IMR-90 (cell line): ENCODE measurements around the gene GFY. TPM values are rescaled to one million over a fixed set of nuclear protein-coding genes. Genes with fewer than 3 reads are reported as not detected.

Source experiments
- ATAC-seq: fragments of 200-7000 bp; cut with Tn5 transposase; 2 replicates; pipeline ENCODE4 v1.9.1; 2020; ENCODE audit warnings: low read depth, mild to moderate bottlenecking, moderate library complexity
- BruUV-seq: library from RNA; stranded (reverse); fragments of 400-500 nt; replicated peaks from 2 replicates; lab custom pipeline; 2021; lab: Mats Ljungman, UMichigan
- CTCF ChIA-PET: fragments of 300-600 bp; formaldehyde crosslinking; extraction: SDS; loops from one replicate; lab custom pipeline; 2021; ENCODE audit warnings: antibody characterized with exemption; lab: Yijun Ruan, JAX
- POLR2A ChIA-PET: fragments of 300-600 bp; sonication (Branson Sonifier 250); formaldehyde crosslinking; loops from one replicate; lab custom pipeline; 2022; ENCODE audit warnings: antibody characterized with exemption; ENCODE audit not compliant: unreplicated experiment; lab: Charles Lee
- DNase-seq: peaks from one replicate; pipeline ENCODE4 v3.0.0; 2013
- H2AFZ ChIP-seq: replicated peaks from 2 replicates; pipeline ENCODE3; 2013; ENCODE audit warnings: low read length, mild to moderate bottlenecking; ENCODE audit not compliant: poor library complexity
- H2AK5ac ChIP-seq: 2 replicates; pipeline ENCODE4 v1.6.1; 2013; ENCODE audit warnings: low read depth, low read length, inconsistent platforms
- H2AK9ac ChIP-seq: replicated peaks from 2 replicates; pipeline ENCODE3; 2013; ENCODE audit warnings: mild to moderate bottlenecking, low read depth, low read length, moderate library complexity; ENCODE audit not compliant: poor library complexity
- H2BK120ac ChIP-seq: 2 replicates; pipeline ENCODE4 v1.6.1; 2013; ENCODE audit warnings: low read depth, low read length, inconsistent platforms
- H2BK15ac ChIP-seq: 3 replicates; pipeline ENCODE4 v1.6.1; 2013; ENCODE audit warnings: low read depth, low read length, inconsistent platforms
- H2BK20ac ChIP-seq: 2 replicates; pipeline ENCODE4 v1.6.1; 2013; ENCODE audit warnings: low read depth, mild to moderate bottlenecking, inconsistent platforms, low read length, moderate library complexity
- H2BK5ac ChIP-seq: 2 replicates; pipeline ENCODE4 v1.6.1; 2013; ENCODE audit warnings: mild to moderate bottlenecking, low read depth, low read length, inconsistent platforms; ENCODE audit not compliant: poor library complexity, severe bottlenecking
- H3K14ac ChIP-seq: replicated peaks from 2 replicates; pipeline ENCODE4 v1.6.1; 2013; ENCODE audit warnings: low read depth, low read length, inconsistent platforms
- H3K18ac ChIP-seq: 2 replicates; pipeline ENCODE4 v1.6.1; 2013; ENCODE audit warnings: low read depth, low read length, control low read depth
- H3K23ac ChIP-seq: 2 replicates; pipeline ENCODE4 v1.6.1; 2013; ENCODE audit warnings: low read depth, low read length, inconsistent platforms
- H3K27ac ChIP-seq: 2 replicates; pipeline ENCODE4 v1.5.1; 2013; ENCODE audit warnings: mild to moderate bottlenecking, control low read depth, low read length; ENCODE audit not compliant: insufficient read depth
- H3K27me3 ChIP-seq: 2 replicates; pipeline ENCODE4 v1.6.1; 2013; ENCODE audit warnings: low read length; ENCODE audit not compliant: control insufficient read depth, insufficient read depth
- H3K36me3 ChIP-seq: 2 replicates; pipeline ENCODE4 v1.6.1; 2013; ENCODE audit warnings: low read length, mixed read lengths; ENCODE audit not compliant: control insufficient read depth, insufficient read depth
- H3K4ac ChIP-seq: 2 replicates; pipeline ENCODE4 v1.6.1; 2013; ENCODE audit warnings: low read depth, low read length, inconsistent platforms
- H3K4me1 ChIP-seq: 2 replicates; pipeline ENCODE4 v1.6.1; 2013; ENCODE audit warnings: low read length, mixed read lengths; ENCODE audit not compliant: control insufficient read depth, insufficient read depth
- H3K4me2 ChIP-seq: 2 replicates; pipeline ENCODE4 v1.6.1; 2013; ENCODE audit warnings: low read depth, mild to moderate bottlenecking, control low read depth, low read length, moderate library complexity
- H3K4me3 ChIP-seq: 2 replicates; pipeline ENCODE4 v1.5.1; 2013; ENCODE audit warnings: low read depth, mild to moderate bottlenecking, control low read depth, low read length, moderate library complexity; ENCODE audit not compliant: insufficient read depth
- H3K56ac ChIP-seq: 2 replicates; pipeline ENCODE4 v1.6.1; 2013; ENCODE audit warnings: low read length, inconsistent platforms; ENCODE audit not compliant: insufficient read depth; ENCODE audit errors: extremely low read depth
- H3K79me1 ChIP-seq, 2 experiments: 2 replicates each; pipeline ENCODE4 v1.6.1; 2013; ENCODE audit warnings: low read length in 2 of 2, inconsistent platforms in 1 of 2, low read depth in 1 of 2
- H3K9ac ChIP-seq: 2 replicates; pipeline ENCODE4 v1.6.1; 2013; ENCODE audit warnings: low read depth, low read length, control low read depth
- H3K9me1 ChIP-seq: 2 replicates; pipeline ENCODE4 v1.6.1; 2013; ENCODE audit warnings: low read length, inconsistent platforms; ENCODE audit not compliant: insufficient read depth
- H3K9me3 ChIP-seq: 2 replicates; pipeline ENCODE4 v1.6.1; 2013; ENCODE audit warnings: low read length; ENCODE audit not compliant: control insufficient read depth, insufficient read depth
- H4K20me1 ChIP-seq: 2 replicates; pipeline ENCODE4 v1.6.1; 2013; ENCODE audit warnings: low read length, inconsistent platforms; ENCODE audit not compliant: insufficient read depth
- H4K5ac ChIP-seq: 2 replicates; pipeline ENCODE4 v1.6.1; 2013; ENCODE audit warnings: mild to moderate bottlenecking, low read depth, low read length, control low read depth
- H4K8ac ChIP-seq, 2 experiments: 2 replicates each; pipeline ENCODE4 v1.6.1; 2013; ENCODE audit warnings: low read depth in 2 of 2, low read length in 2 of 2, control low read depth in 1 of 2, inconsistent platforms in 1 of 2
- H4K91ac ChIP-seq: 2 replicates; pipeline ENCODE4 v1.6.1; 2013; ENCODE audit warnings: low read depth, low read length, inconsistent platforms; ENCODE audit not compliant: insufficient read depth
- BHLHE40 ChIP-seq: fragments of 150-350 bp; IDR thresholded peaks from 2 replicates; pipeline ENCODE4 v1.6.1; 2016; ENCODE audit warnings: mild to moderate bottlenecking, low read depth, low read length
- CEBPB ChIP-seq: IDR thresholded peaks from 2 replicates; pipeline ENCODE4 v1.6.1; 2012; ENCODE audit warnings: low read depth, low read length, improper control_type of control experiment
- CHD1 ChIP-seq: IDR thresholded peaks from 2 replicates; pipeline ENCODE4 v1.6.1; 2012; ENCODE audit warnings: low read depth, low read length, improper control_type of control experiment
- CTCF ChIP-seq: conservative IDR thresholded peaks from 2 replicates; pipeline ENCODE4 v1.5.1; 2012; ENCODE audit warnings: mild to moderate bottlenecking, low read depth, low read length, improper control_type of control experiment
- MAFK ChIP-seq: IDR thresholded peaks from 2 replicates; pipeline ENCODE4 v1.6.1; 2012; ENCODE audit warnings: low read depth, low read length, improper control_type of control experiment
- MAZ ChIP-seq: IDR thresholded peaks from 2 replicates; pipeline ENCODE4 v1.6.1; 2012; ENCODE audit warnings: low read depth, mild to moderate bottlenecking, low read length, improper control_type of control experiment, moderate library complexity, borderline replicate concordance
- NFE2L2 ChIP-seq: fragments of 150-350 bp; IDR thresholded peaks from 2 replicates; pipeline ENCODE4 v1.6.1; 2016; ENCODE audit warnings: low read depth, mild to moderate bottlenecking, low read length
- RCOR1 ChIP-seq: IDR thresholded peaks from 2 replicates; pipeline ENCODE4 v1.6.1; 2012; ENCODE audit warnings: mild to moderate bottlenecking, low read length, improper control_type of control experiment; ENCODE audit not compliant: insufficient replicate concordance
- RFX5 ChIP-seq: IDR thresholded peaks from 2 replicates; pipeline ENCODE4 v1.8.0; 2012; ENCODE audit warnings: low read depth, mild to moderate bottlenecking, low read length, moderate library complexity
- USF2 ChIP-seq: fragments of 150-350 bp; IDR thresholded peaks from 2 replicates; pipeline ENCODE4 v1.6.1; 2017; ENCODE audit warnings: mild to moderate bottlenecking, antibody characterized with exemption, low read length, low read depth
- WGBS, 2 experiments: methylation state at CpG; one replicate each; pipeline versions ENCODE4 v1.1.5 to v1.1.7; 2013; ENCODE audit warnings: missing lambda C conversion rate in 2 of 2; ENCODE audit not compliant: insufficient read length in 1 of 2; ENCODE audit errors: extremely low coverage in 2 of 2; 5-methylcytosine and 5-hydroxymethylcytosine counted together
- dilution Hi-C: fragments of 300-500 bp; cut with HindIII; formaldehyde crosslinking; loops from one replicate; pipeline ENCODE4 v1.14.3; 2018; ENCODE audit warnings: low sequenced_read_pairs; ENCODE audit not compliant: unreplicated experiment
- in situ Hi-C: fragments of 300-500 bp; cut with MboI; formaldehyde crosslinking; loops from 3 replicates; pipeline ENCODE4 v1.14.3; 2019; ENCODE audit warnings: low sequenced_read_pairs, inconsistent platforms, mixed read lengths
- intact Hi-C: fragments of 100-400 bp; cut with micrococcal nuclease; formaldehyde crosslinking; loops from 2 replicates; pipeline ENCODE4 v1.10.0; 2022
- polyA plus RNA-seq, 3 experiments: library from polyadenylated mRNA; depleted of rRNA; stranded (reverse); fragments of >200 nt; gene quantifications; 2 replicates each; pipeline ENCODE4 v1.2.3, GENCODE V29; 2012; ENCODE audit warnings: low replicate concordance in 1 of 3
- total RNA-seq: library from RNA; depleted of rRNA; stranded (reverse); fragments of >200 nt; gene quantifications from 2 replicates; pipeline ENCODE4 v1.2.3, GENCODE V29; 2012

Gene GFY
- total and polyA plus RNA-seq, 2 of the 4 experiments (the other 2 are of a cell fraction): not detected

- Histone ChIP-seq H3K27me3 (peaks cover 42% of the 10 kb centered on the region), H3K4me3 (no peak overlapping the region), H2AFZ (peak overlapping the region; percentile 35), H3K9ac (no peak overlapping the region), H2BK15ac (no peak overlapping the region), H4K5ac (no peak overlapping the region), H3K23ac (no peak overlapping the region), H3K14ac (no peak overlapping the region), H4K91ac (no peak overlapping the region), H4K20me1 (no peaks in the 10 kb centered on the region), H3K9me1 (no peaks in the 10 kb centered on the region), H4K8ac (no peak overlapping the region), H3K4me1 (peaks cover under 1% of the 10 kb centered on the region; the same call in 1 of the 2 replicates), H3K4ac (no peak overlapping the region), H3K56ac (no peak overlapping the region), H3K79me1 (no peaks in the 10 kb centered on the region), H2BK120ac (no peak overlapping the region), H2AK9ac (no peak overlapping the region), H2BK5ac (no peak overlapping the region), H2BK20ac (no peak overlapping the region), H3K18ac (no peak overlapping the region), H3K27ac (no peak overlapping the region), H2AK5ac (no peak overlapping the region), H3K36me3 (no peaks in the 10 kb centered on the region), H3K4me2 (no peak overlapping the region), H3K9me3 (no peaks in the 10 kb centered on the region)
- DNase-seq (no peak), ATAC-seq (no peak)
- ChIA-PET CTCF (interaction anchor here (1.2 kb wide), 1 partner anchor 17 kb away, joined by 3 read pairs; no protein-coding TSS in a partner anchor), POLR2A (no interaction called here)
- TF ChIP-seq CEBPB (no peak), CHD1 (no peak), RCOR1 (no peak), BHLHE40 (no peak), NFE2L2 (no peak), USF2 (no peak), CTCF (no peak), MAZ (no peak), MAFK (no peak), RFX5 (no peak)
- no TSS peak for BruUV-seq
- in situ Hi-C loops: no loop called here
- intact Hi-C loops: no loop called here
- 73% methylated on average over 2 of the region's 8 CpGs; no CpG with 5 or more reads in 1 of the 2 experiments for WGBS, 2 experiments
- dilution Hi-C loops: no loop called here
Measured at GRCh38 chr19:49408816-49409440, 16.3 kb upstream of the GFY start.
